GM12872 (cell line): ENCODE measurements around the gene OXSR1.
A peak's percentile ranks its signal among the peaks of the same experiment; 100 is the strongest.

Source experiments
- TF ChIP-seq, protein P1 (sequence below): IDR thresholded peaks from 3 replicates; pipeline ENCODE4 v1.5.1; 2011; ENCODE audit warnings: low read depth, mild to moderate bottlenecking, low read length, moderate library complexity; ENCODE audit not compliant: insufficient read depth

OXSR1 gene

GRCh38 chr3:38164952-38165721, at the start of gene OXSR1:
OXSR1 (plus strand) TSS chr3:38165537; CDS start chr3:38165877, 340 bp downstream.
- TF ChIP-seq, protein P1, sequence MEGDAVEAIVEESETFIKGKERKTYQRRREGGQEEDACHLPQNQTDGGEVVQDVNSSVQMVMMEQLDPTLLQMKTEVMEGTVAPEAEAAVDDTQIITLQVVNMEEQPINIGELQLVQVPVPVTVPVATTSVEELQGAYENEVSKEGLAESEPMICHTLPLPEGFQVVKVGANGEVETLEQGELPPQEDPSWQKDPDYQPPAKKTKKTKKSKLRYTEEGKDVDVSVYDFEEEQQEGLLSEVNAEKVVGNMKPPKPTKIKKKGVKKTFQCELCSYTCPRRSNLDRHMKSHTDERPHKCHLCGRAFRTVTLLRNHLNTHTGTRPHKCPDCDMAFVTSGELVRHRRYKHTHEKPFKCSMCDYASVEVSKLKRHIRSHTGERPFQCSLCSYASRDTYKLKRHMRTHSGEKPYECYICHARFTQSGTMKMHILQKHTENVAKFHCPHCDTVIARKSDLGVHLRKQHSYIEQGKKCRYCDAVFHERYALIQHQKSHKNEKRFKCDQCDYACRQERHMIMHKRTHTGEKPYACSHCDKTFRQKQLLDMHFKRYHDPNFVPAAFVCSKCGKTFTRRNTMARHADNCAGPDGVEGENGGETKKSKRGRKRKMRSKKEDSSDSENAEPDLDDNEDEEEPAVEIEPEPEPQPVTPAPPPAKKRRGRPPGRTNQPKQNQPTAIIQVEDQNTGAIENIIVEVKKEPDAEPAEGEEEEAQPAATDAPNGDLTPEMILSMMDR = no peak

- TF ChIP-seq, protein P1 = no peak
Measured at GRCh38 chr3:38115645-38116427, 49.5 kb upstream of the OXSR1 start.

DNA sequence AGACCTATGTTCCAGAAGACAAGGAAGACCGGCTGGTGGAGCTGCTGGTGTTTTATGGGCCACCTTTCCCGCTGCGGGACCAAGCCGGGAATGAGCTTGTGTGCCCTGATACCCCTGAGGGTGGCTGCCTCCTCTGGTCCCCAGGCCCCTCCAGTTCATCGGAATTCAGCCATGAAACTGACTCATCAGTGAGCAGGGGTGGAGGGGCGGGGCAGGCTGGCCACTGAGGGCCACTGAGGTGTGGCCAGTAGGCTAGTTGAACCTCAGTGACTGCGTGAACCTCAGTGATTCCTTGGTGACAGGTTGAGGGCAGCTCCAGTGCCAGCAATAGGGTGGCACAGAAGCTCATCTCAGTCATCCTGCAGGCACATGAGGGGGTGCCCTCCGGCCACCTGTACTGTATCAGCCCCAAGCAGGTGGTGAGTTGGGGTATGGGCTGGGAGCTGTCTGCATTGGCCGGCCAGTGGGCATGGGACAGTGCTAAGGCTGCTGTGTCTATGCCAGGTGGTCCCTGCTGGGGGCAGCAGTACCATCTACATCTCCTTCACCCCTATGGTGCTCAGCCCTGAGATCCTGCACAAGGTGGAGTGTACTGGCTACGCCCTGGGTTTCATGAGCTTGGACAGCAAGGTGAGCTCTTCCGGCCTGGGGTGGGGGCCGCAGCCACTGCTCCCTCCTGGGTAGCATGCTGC, 48.7 kb upstream of the OXSR1 start:
- TF ChIP-seq, protein P1 = no peak

DNA sequence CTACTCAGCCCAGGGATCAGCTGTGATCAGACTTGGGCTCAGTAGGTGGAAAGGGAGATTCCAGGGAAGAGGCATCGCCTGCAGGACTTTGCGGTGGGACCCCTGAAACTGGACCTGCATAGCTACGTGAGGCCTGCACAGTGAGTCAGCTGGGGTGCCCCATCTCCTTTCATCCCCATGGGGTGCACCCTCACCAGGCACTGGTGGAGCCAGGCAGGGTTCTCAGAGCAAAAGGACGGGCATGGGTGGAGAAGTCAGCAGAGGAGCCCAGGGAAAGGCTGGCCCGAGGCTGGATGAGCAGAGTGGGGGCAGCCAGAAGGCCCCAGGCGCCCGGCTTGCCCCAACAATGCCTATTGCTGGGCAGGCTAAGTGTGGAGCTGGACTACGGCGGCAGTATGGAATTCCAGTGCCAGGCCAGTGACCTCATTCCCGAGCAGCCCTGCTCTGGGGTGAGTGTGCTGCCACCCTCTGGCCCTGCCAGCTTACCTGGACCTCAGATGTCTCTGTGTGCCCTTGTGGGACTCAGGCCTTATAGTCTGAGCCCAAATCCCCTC, 48.1 kb upstream of the OXSR1 start:
- TF ChIP-seq, protein P1 = no peak

- TF ChIP-seq, protein P1 = peak; percentile 98
Measured at GRCh38 chr3:38117748-38118420, 47.5 kb upstream of the OXSR1 start.

- TF ChIP-seq, protein P1 = no peak
Measured at GRCh38 chr3:38118421-38119247, 46.7 kb upstream of the OXSR1 start.
